Spinal cord (tissue), 10 donors: ENCODE measurements around the gene CAVIN1. TPM values are rescaled to one million over a fixed set of nuclear protein-coding genes. Genes with fewer than 3 reads are reported as not detected.
"Not testable (repeated sequence)": the region's sequence is repeated elsewhere in the genome, so short reads cannot be mapped to it uniquely, and the experiment has no call there.

Source experiments
- DNase-seq, 6 donors: peaks; one replicate each; pipeline versions ENCODE4 v3.0.0 to v3.0.0-alpha.2; 2013 to 2015; ENCODE audit warnings: low spot score in 6 of 6, low read depth in 4 of 6
- H3K27ac ChIP-seq: one replicate; pipeline ENCODE4 v1.5.1; 2013; ENCODE audit warnings: low read depth, low read length, control low read depth
- H3K27me3 ChIP-seq: one replicate; pipeline ENCODE4 v1.6.1; 2013; ENCODE audit warnings: low read length; ENCODE audit not compliant: control insufficient read depth, insufficient read depth
- H3K36me3 ChIP-seq: one replicate; pipeline ENCODE4 v1.6.1; 2013; ENCODE audit warnings: low read length; ENCODE audit not compliant: control insufficient read depth, insufficient read depth
- H3K4me1 ChIP-seq: one replicate; pipeline ENCODE4 v1.6.1; 2013; ENCODE audit warnings: low read length; ENCODE audit not compliant: control insufficient read depth, insufficient read depth
- H3K4me3 ChIP-seq: one replicate; pipeline ENCODE4 v1.5.1; 2013; ENCODE audit warnings: low read depth, low read length, control low read depth
- H3K9me3 ChIP-seq: one replicate; pipeline ENCODE4 v1.6.1; 2013; ENCODE audit warnings: low read length; ENCODE audit not compliant: control insufficient read depth, insufficient read depth
- WGBS: methylation state at CpG from one replicate; pipeline ENCODE4 v1.1.5; 2013; ENCODE audit warnings: missing lambda C conversion rate; ENCODE audit not compliant: insufficient coverage; 5-methylcytosine and 5-hydroxymethylcytosine counted together
- polyA plus RNA-seq, 2 donors: library from polyadenylated mRNA; unstranded; fragments of 120-200 nt; gene quantifications; one replicate each; pipeline ENCODE4 v1.2.1, GENCODE V29; 2013; ENCODE audit not compliant: insufficient read length in 2 of 2
- total RNA-seq, 2 donors: library from RNA; depleted of rRNA in 1 of 2; stranded (reverse); fragments of 120-200 nt in 1 of 2; fragments of >200 nt in 1 of 2; gene quantifications; one replicate each; pipeline versions ENCODE4 v1.2.3 to v1.2.4, GENCODE V29; 2013 to 2014
- donor health status: healthy.

CAVIN1 gene
- total and polyA plus RNA-seq, 4 donors: 30.9 to 151 (median 58.8) TPM

GRCh38 chr17:42381898-42382297, 41.2 kb downstream of the CAVIN1 start:
- H3K27me3 ChIP-seq: no peaks in the 10 kb centered on the region
- no CpG with 5 or more reads among the region's 3 CpGs for WGBS
- no peaks in the 10 kb centered on the region for H3K36me3 ChIP-seq
- H3K4me3 ChIP-seq: no peak overlapping the region
- H3K27ac ChIP-seq: no peak overlapping the region
- H3K9me3 ChIP-seq: no peaks in the 10 kb centered on the region
- H3K4me1 ChIP-seq: peaks cover 8% of the 10 kb centered on the region
- no peak for DNase-seq

DNA sequence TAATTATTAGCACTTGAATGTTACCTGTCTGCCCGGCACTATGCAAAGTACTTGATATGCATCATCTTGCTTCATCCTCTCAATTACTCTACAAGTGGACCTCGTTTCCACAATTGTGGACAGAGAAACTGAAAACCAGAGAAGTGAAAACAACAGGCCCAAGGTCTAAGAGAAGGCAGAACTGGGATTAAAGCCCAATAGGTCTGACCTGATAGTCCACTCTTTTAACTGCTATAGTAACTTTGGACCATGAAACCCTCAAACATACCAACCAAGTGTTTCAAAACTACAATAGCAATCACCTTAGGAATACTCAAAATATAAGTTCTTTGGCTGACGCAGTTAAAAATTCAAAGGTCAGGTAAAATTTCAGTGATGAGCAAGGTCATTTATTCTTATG, 42.1 kb downstream of the CAVIN1 start:
- DNase-seq: no peak
- Histone ChIP-seq H3K9me3 (no peaks in the 10 kb centered on the region), H3K27me3 (no peaks in the 10 kb centered on the region), H3K27ac (no peak overlapping the region), H3K36me3 (no peaks in the 10 kb centered on the region), H3K4me1 (peaks cover 6% of the 10 kb centered on the region), H3K4me3 (no peak overlapping the region)
- WGBS: 71% methylated on average over 1 of the region's 3 CpGs

- peak overlapping the region; percentile 75 for H3K27ac ChIP-seq
- H3K4me3 ChIP-seq: no peak overlapping the region
- H3K36me3 ChIP-seq: no peaks in the 10 kb centered on the region
- H3K9me3 ChIP-seq: no peaks in the 10 kb centered on the region
- peak in 2 of 6 donors; percentile 40 to 52 for DNase-seq
- peaks cover 6% of the 10 kb centered on the region for H3K4me1 ChIP-seq
- no peaks in the 10 kb centered on the region for H3K27me3 ChIP-seq
- 38% methylated on average over 4 of the region's 6 CpGs for WGBS
These were observed 44.0 kb downstream of the CAVIN1 start for GRCh38 chr17:42378959-42379594.

- H3K9me3 ChIP-seq: no peaks in the 10 kb centered on the region
- no peaks in the 10 kb centered on the region for H3K36me3 ChIP-seq
- 75% methylated on average over 3 of the region's 10 CpGs for WGBS
- H3K4me3 ChIP-seq: no peak overlapping the region
- H3K4me1 ChIP-seq: peaks cover 6% of the 10 kb centered on the region
- DNase-seq: no peak
- H3K27ac ChIP-seq: peak overlapping the region; percentile 75
- H3K27me3 ChIP-seq: no peaks in the 10 kb centered on the region
These were observed 44.6 kb downstream of the CAVIN1 start for GRCh38 chr17:42378359-42378958.

DNA sequence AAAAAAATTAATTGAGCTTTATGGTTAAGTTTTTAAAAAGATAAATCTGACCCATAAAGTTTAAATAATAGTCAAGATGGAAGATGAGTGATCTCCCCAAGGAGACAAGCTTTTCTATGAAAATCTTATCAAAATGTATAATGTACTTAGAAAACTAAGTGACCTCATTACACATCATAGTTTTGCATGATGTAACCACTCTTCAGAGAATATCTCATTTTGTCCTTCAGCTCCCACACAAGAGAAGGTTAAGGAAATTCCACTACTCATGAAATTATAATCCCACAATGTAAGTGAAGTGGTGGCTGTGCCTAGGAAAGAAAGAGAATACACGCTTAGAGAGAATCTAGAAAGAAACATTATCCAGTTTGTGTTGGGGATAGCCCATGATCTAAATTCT, 49.2 kb downstream of the CAVIN1 start:
- no peak overlapping the region for H3K4me3 ChIP-seq
- peaks cover 6% of the 10 kb centered on the region for H3K4me1 ChIP-seq
- H3K27me3 ChIP-seq: no peaks in the 10 kb centered on the region
- no peak for DNase-seq
- peaks cover 4% of the 10 kb centered on the region for H3K36me3 ChIP-seq
- WGBS: no CpG with 5 or more reads among the region's 1 CpG
- H3K27ac ChIP-seq: no peak overlapping the region
- no peaks in the 10 kb centered on the region for H3K9me3 ChIP-seq

DNA sequence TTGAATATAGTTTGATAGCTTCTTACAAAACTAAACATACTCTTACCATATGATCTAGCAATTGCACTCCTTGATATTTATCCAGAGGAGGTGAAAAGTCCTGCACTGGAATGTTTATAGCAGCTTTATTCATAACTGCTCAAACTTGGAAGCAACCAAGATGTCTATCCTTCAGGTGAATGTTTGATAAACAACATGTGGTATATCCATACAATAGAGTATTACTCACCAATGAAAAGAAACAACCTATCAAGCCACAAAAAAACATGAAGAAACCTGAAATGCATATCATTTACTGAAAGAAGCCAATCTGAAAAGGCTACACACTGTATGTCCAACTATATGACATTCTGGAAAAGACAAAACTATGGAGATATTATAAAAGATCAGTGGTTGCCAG, 50.9 kb downstream of the CAVIN1 start:
- DNase-seq: no peak
- peaks cover 4% of the 10 kb centered on the region for H3K36me3 ChIP-seq
- no peaks in the 10 kb centered on the region for H3K27me3 ChIP-seq
- H3K4me3 ChIP-seq: no peak overlapping the region
- H3K27ac ChIP-seq: no peak overlapping the region
- H3K4me1 ChIP-seq: no peaks in the 10 kb centered on the region
- H3K9me3 ChIP-seq: no peaks in the 10 kb centered on the region

DNA sequence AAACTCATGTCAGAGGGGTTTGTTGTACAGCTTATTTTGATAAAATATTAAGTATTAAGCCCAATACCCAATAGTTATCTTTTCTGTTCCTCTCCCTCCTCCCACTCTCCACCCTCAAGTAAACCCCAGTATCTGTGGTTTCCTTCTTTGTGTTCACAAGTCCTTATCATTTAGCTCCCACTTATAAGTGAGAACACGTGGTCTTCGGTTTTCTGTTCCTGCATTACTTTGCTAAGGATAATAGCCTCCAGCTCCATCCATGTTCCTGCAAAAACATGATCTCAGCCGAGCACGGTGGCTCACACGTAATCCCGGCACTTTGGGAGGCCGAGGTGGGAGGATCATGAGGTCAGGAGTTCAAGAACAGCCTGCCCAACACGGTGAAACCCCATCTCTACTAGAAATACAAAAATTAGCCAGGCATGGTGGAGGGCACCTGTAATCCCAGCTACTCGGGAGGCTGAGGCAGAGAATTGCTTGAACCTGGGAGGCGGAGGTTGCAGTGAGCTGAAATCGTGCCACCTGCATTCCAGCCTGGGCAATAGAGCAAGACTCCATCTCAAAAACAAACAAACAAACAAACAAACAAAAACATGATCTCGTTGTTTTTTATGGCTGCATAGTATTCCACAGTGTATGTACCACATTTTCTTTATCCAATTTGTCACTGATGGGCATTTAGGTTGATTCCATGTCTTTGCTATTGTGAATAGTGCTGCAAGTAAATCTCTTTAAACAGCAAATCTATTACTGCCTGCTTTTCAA, 54.1 kb downstream of the CAVIN1 start:
- not testable (repeated sequence) for H3K4me1 ChIP-seq, H3K27me3 ChIP-seq, H3K27ac ChIP-seq, H3K9me3 ChIP-seq, H3K4me3 ChIP-seq, DNase-seq, H3K36me3 ChIP-seq
- 94% methylated on average over 8 of the region's 12 CpGs for WGBS

DNA sequence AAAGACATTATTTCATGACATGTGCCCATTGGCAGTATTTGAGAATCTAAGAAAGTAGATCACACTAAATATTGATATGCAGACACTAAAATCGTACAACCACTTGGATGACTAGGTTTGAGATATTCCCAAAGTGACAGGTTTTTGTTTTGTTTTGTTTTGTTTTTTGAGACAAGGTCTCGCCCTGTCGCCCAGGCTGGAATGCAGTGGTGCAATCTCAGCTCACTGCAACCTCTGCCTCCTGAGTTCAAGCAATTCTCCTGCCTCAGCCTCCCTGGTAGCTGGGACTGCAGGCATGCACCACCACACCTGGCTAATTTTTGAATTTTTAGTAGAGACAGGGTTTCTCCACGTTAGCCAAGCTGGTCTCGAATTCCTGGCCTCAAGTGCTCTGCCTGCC, 54.7 kb downstream of the CAVIN1 start:
- H3K36me3 ChIP-seq, H3K4me3 ChIP-seq, H3K27me3 ChIP-seq, H3K4me1 ChIP-seq, DNase-seq, H3K27ac ChIP-seq, H3K9me3 ChIP-seq: not testable (repeated sequence)
- no CpG with 5 or more reads among the region's 5 CpGs for WGBS

DNA sequence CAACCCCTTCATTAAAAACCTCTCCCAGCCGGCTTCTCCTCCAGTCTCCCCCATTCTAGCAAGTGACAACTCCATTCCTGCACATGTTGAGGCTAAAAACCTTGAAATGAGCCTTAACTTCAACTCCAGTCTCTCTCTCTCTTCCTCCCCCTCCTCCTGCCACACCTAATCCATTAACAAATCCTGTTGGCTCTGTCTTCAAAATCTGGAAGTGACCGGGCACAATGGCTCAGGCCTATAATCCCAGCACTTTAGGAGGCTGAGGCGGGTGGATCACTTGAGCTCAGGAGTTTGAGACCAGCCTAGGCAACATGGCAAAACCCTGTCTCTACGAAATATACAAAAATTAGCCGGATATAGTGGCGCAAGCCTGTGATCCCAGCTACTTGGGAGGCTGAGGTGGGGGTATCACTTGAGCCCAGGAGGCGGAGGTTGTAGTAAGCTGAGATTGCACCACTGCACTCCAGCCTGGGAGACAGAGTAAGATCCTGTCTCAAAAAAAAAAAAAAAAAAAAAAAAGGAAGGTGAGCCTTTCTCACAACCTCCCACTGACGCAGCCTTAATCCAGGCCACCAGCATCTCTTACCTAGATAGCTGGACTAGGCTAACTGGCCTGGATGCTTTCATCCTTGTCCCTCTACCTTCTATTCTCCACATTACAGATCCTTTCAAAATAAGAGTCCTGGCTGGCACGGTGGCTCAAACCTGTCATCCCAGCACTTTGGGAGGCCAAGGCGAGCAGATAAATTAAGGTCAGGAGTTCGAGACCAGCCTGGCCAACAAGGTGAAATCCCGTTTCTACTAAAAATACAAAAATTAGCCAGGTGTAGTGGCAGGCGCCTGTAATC, 56.7 kb downstream of the CAVIN1 start:
- not testable (repeated sequence) for H3K27me3 ChIP-seq, H3K27ac ChIP-seq, H3K4me1 ChIP-seq, H3K4me3 ChIP-seq, H3K36me3 ChIP-seq, H3K9me3 ChIP-seq, DNase-seq
- 87% methylated on average over 11 of the region's 13 CpGs for WGBS
